ENCODE data around the gene TAS2R40. TPM values are rescaled to one million over a fixed set of nuclear protein-coding genes. Genes with fewer than 3 reads are reported as not detected.

The TAS2R40 gene
- total RNA-seq, 1 donor from 2014 or later, result not detected

DNA sequence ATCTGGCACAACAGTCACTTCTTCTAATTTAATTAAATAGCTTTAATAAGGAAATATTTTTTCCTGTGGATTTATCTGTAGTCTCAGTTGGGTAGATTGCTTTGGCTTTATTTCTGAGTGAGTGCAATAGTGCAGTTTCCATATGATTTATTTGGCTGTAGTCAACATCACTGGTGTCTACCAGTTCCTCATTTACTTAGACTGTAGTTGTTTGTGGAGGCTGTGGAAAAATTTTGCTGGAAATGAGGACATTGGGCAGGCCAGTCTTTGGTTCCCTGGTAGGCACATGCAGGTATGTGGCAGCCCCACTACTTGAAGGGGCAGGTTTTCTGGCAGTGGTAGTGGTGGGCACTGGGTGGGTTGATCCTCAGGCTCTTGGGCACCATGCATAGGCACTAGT is 15.5 kb downstream of the TAS2R40 start:
- H3K4me3 Mint-ChIP-seq (ENCODE audit: unreplicated experiment), result no peak overlapping the region
- TF ChIP-seq, protein P1, sequence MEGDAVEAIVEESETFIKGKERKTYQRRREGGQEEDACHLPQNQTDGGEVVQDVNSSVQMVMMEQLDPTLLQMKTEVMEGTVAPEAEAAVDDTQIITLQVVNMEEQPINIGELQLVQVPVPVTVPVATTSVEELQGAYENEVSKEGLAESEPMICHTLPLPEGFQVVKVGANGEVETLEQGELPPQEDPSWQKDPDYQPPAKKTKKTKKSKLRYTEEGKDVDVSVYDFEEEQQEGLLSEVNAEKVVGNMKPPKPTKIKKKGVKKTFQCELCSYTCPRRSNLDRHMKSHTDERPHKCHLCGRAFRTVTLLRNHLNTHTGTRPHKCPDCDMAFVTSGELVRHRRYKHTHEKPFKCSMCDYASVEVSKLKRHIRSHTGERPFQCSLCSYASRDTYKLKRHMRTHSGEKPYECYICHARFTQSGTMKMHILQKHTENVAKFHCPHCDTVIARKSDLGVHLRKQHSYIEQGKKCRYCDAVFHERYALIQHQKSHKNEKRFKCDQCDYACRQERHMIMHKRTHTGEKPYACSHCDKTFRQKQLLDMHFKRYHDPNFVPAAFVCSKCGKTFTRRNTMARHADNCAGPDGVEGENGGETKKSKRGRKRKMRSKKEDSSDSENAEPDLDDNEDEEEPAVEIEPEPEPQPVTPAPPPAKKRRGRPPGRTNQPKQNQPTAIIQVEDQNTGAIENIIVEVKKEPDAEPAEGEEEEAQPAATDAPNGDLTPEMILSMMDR (IDR thresholded peaks at IDR 0.05), result no peak
- no peaks in the 10 kb centered on the region for H3K27me3 Mint-ChIP-seq (ENCODE audit: low read depth)
- peaks cover 9% of the 10 kb centered on the region for H3K36me3 Mint-ChIP-seq (ENCODE audit: low read depth)
- no peak overlapping the region for H3K27ac Mint-ChIP-seq (ENCODE audit: unreplicated experiment)
- peaks cover 18% of the 10 kb centered on the region for H3K4me1 Mint-ChIP-seq (ENCODE audit: low read depth)
- DNase-seq (ENCODE audit: low spot score), result no peak
- peaks cover 28% of the 10 kb centered on the region for H3K9me3 Mint-ChIP-seq (ENCODE audit: low read depth)

DNA sequence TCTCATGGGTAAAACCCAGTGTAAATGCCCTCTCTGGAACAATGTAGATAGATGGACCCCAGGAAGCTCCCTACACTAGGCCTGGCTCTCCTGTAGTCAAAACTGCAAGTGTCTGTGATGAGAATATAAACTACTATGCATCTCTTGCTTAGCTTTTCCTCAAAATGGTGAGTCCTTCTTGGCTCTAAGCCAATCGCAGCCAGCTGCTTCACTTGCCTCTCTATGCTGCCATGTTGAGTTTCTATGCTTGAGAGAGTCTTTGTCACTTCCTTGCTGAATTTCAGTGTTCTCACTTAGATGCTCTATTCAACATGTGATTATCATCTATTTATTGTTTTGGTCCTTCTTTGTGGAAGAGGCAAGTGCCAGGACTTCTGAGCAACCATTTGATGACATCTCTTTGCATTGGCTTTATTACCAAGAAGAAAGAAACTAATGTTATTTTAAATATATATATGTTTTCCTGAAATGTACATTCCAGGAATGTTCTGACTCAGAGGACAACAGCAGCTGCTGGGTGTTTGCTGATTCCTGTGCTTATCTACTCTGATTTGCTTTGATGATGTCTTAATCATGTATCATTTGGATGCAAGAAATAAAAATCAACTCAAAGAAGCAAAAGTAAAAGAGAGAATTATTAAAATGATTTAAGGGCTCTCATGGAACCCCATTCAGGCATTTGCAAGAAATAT is 16.6 kb downstream of the TAS2R40 start:
- no peak overlapping the region for H3K27ac Mint-ChIP-seq (ENCODE audit: unreplicated experiment)
- no peak for DNase-seq (ENCODE audit: low spot score)
- H3K36me3 Mint-ChIP-seq (ENCODE audit: low read depth), result peaks cover 9% of the 10 kb centered on the region
- H3K9me3 Mint-ChIP-seq (ENCODE audit: low read depth), result peaks cover 25% of the 10 kb centered on the region
- no peaks in the 10 kb centered on the region for H3K27me3 Mint-ChIP-seq (ENCODE audit: low read depth)
- H3K4me3 Mint-ChIP-seq (ENCODE audit: unreplicated experiment), result no peak overlapping the region
- peaks cover 18% of the 10 kb centered on the region for H3K4me1 Mint-ChIP-seq (ENCODE audit: low read depth)
- TF ChIP-seq, protein P1 (IDR thresholded peaks at IDR 0.05), result no peak

DNA sequence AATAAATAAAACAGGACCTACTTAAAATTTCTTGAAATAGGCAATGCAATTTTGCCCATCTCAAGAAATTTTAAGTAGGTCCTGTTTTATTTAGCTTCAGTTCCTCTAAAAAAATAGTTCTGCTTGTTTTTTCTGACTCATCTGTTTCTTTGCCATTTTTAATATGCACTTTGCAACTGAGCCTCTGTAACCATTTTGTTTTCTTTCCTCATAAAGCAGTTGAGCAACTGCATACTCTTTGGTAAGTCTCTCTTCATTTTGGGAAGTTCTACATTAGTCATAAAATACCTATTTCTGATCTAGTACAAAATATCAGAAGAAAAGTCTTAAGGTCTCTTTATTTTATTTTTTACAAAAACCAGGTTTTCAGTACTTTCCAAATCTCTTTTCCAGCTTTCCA is 18.0 kb downstream of the TAS2R40 start:
- H3K4me3 Mint-ChIP-seq (ENCODE audit: unreplicated experiment), result no peak overlapping the region
- peak overlapping the region; percentile 0 for H3K27ac Mint-ChIP-seq (ENCODE audit: unreplicated experiment)
- peaks cover 2% of the 10 kb centered on the region for H3K27me3 Mint-ChIP-seq (ENCODE audit: low read depth)
- peaks cover 23% of the 10 kb centered on the region for H3K9me3 Mint-ChIP-seq (ENCODE audit: low read depth)
- no peak for DNase-seq (ENCODE audit: low spot score)
- TF ChIP-seq, protein P1 (IDR thresholded peaks at IDR 0.05), result no peak
- H3K4me1 Mint-ChIP-seq (ENCODE audit: low read depth), result peaks cover 18% of the 10 kb centered on the region
- peaks cover 9% of the 10 kb centered on the region for H3K36me3 Mint-ChIP-seq (ENCODE audit: low read depth)

DNA sequence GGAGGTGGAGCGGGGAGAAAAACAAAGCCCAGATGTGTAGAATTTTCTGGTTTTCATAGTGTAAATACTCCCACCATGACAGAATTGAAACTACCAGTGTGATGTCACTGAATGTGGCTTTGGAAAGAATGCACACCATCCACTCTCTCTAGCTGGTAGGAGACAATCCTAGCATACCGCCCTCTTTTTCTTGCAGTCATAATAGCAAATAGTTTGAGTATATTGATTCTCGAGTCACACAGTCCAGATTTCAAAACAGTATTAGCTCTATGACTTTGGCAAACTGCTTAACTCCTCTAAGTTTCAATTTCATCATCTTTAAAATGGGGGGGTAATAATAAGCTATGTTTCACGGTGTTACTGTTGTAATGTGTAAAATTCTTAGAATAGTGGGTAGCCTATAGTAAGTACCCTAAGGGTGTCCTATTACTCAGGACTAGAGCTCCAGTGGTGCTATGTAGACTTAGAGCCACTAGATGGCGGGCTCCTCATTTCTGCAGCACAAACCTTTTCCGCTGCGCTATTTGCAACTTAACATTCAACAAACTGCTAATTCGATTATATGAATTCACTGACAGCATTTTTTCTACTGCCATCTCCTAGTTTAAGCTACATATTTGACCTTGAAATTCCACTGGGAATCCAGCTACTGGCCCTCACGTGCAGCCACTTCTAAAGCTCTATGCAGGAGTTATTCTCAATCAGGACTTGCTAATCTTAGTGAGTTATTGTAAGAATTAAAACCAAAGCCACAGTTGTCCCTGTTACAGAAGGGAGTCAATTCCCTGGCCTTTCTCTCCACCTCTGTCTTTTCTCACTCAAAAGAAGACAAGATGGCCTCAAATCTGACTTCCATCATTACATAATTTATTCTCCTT is 18.7 kb downstream of the TAS2R40 start:
- Mint-ChIP-seq H3K27me3 (ENCODE audit: low read depth) (peaks cover 2% of the 10 kb centered on the region), H3K4me3 (ENCODE audit: unreplicated experiment) (no peak overlapping the region), H3K27ac (ENCODE audit: unreplicated experiment) (peak overlapping the region; percentile 0), H3K9me3 (ENCODE audit: low read depth) (peaks cover 18% of the 10 kb centered on the region), H3K4me1 (ENCODE audit: low read depth) (peaks cover 18% of the 10 kb centered on the region), H3K36me3 (ENCODE audit: low read depth) (peaks cover 9% of the 10 kb centered on the region)
- no peak for DNase-seq (ENCODE audit: low spot score)
- TF ChIP-seq, protein P1 (IDR thresholded peaks at IDR 0.05), result peak; percentile 97

DNA sequence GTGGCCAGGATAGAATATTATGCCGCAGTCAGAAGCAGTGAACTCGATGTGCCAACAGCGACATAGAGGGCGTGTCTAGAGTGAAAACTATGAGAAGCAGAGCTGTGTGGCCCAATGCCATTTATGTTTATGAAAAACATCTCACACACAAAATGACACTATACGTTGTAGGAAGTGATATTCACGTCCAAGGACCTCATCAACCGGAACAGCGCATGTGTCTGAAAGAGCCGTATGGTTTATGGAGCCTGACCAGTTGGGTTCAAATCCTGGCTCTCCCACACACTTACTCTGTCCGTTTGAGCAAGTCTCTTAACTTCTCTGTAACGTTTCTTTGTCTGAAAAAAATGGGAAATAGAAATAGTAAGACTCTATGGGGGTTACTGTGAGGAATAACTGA is 20.5 kb downstream of the TAS2R40 start:
- DNase-seq (ENCODE audit: low spot score), result no peak
- H3K27me3 Mint-ChIP-seq (ENCODE audit: low read depth), result peaks cover 3% of the 10 kb centered on the region
- no peaks in the 10 kb centered on the region for H3K36me3 Mint-ChIP-seq (ENCODE audit: low read depth)
- H3K4me1 Mint-ChIP-seq (ENCODE audit: low read depth), result peaks cover 18% of the 10 kb centered on the region
- no peak overlapping the region for H3K4me3 Mint-ChIP-seq (ENCODE audit: unreplicated experiment)
- TF ChIP-seq, protein P1 (IDR thresholded peaks at IDR 0.05), result no peak
- H3K9me3 Mint-ChIP-seq (ENCODE audit: low read depth), result peaks cover 1% of the 10 kb centered on the region
- H3K27ac Mint-ChIP-seq (ENCODE audit: unreplicated experiment), result no peak overlapping the region

Data from chondrocyte (in vitro differentiated cells).